HG03060 (cell line): Measurements from ENCODE around the gene GATA5.
"Not testable (repeated sequence)": the region's sequence is repeated elsewhere in the genome, so short reads cannot be mapped to it uniquely, and the experiment has no call there.

Experiments
- ATAC-seq: cut with Tn5 transposase; IDR thresholded peaks from one replicate; pipeline ENCODE4 v1.9.1; 2021; ENCODE audit warnings: low read depth, moderate number of reproducible peaks; ENCODE audit not compliant: unreplicated experiment

The GATA5 gene

GRCh38 chr20:62505337-62506045, 29.7 kb upstream of the GATA5 start:
- no peak for ATAC-seq

DNA sequence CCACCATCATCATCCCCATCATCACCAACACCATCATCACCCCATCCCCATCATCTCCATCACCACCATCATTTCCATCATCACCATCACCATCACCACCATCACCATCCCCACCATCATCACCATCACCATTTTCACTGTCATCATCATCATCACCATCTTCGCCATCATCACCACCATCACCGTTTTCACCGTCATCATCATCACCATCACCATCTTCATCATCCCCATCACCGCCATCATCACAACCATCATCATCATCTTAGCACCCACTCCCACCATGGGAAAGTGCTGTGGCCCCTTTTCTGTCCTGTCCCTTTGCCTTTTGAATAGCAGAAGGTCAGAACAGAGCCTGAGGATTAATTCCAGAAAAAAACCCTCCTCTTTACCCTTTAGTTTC, 28.5 kb upstream of the GATA5 start:
- ATAC-seq: no peak

- no peak for ATAC-seq
These were observed 27.8 kb upstream of the GATA5 start for GRCh38 chr20:62503401-62504178.

DNA sequence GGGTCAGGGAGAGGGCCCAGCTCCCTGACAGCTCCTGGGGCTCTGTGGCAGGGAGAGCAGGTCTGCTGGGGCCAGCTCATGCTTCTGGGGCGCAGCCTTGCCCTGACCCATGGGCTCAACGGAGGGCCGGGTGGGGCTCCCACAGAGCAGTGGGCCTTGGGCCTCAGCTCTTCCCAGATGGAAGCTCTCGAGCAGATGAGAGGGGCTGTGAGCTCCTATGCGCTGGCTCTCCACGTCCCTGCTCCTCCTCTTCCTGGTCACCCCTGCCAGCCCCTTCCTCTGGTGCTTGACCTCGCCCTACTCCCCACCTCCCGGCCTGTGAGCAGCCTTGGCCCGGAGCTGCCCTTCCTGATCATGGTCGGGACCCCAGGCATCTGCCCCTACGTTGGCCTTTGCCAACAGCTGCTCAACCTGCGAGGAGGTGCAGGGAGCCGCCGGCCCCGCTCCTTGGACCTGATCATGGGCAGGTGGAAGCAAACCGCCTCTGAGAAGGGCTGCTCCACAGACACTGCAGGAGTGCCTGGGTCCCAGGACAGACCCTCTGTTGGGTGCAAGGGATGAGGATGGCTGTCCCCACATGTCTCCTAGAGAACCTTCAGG, 26.8 kb upstream of the GATA5 start:
- no peak for ATAC-seq

DNA sequence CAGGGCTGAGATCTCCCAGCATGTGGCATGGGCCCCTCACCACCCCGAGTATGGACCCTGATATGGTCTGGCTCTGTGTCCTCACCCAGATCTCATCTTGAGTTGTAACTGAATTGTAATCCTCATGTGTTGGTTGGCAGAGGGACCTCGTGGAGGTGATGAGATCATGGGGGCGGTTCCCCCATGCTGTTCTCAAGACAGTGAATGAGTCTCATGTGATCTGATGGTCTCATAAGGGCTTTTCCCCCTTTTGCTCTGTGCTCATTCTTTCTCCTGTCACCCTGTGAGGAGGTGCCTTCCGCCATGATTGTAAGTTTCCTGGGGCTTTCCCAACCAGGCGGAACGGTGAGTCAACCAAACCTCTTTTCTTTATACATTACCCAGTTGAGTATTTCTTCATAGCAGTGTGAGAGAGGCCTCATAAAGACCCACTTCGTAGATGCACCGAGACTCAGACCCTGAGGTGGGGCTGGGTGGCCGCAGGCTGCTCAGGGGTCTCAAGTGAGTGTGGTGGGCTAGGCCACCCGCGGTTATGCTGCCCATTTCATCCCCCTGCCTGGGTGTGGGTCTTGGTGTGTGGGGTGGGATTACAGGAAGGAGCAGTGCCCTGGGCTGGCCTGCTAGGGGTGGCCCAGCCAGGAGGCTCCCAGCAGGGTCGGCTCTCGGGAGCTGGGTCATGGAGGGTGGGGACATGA, 26.2 kb upstream of the GATA5 start:
- peak; percentile 66 for ATAC-seq

GRCh38 chr20:62500237-62500864, 24.6 kb upstream of the GATA5 start:
- no peak for ATAC-seq

DNA sequence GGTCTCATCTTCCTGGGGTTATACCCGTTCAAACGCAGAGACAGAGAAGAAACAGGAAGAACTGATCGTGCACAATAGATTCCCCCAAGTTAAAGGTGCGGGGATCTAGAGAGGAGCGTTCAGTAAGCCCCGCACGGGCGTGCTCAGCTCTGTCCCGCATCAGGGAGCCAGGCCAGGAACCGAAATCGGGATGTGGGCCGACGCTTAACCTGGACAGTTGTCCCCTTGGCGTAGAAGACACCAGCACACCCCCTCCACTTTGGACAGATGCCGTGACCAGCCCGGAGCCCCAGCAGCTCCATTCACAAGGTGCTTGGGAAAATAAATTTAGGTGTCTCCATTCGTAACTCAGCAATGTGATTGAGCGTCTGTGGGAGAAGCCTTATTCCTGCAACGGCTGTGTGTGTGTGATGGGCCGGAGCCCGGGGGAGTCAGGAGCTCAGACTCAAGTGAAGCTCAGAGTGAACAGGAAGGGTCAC, 24.0 kb upstream of the GATA5 start:
- no peak for ATAC-seq

DNA sequence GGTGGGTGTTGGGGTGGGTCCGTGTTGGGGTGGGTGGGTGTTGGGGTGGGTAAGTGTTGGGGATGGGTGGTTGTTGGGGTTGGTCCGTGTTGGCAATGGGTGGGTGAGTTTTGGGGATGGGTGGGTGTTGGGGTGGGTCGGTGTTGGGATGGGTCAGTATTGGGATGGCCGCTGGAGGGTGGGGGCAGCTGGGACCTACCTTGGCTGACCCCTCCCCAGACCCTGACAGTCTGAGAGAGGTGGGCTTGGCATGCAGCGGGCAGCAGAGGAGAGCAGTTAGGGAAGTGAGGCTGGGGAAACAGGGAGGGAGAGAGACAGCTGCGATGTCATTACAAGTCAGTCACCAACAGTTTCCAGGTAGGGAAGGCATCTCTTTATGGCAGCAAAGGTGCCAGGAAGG, 23.1 kb upstream of the GATA5 start:
- ATAC-seq: no peak

GRCh38 chr20:62496568-62497218, 20.9 kb upstream of the GATA5 start:
- ATAC-seq: no peak

- ATAC-seq: no peak
These were observed 20.2 kb upstream of the GATA5 start for GRCh38 chr20:62495749-62496567.

DNA sequence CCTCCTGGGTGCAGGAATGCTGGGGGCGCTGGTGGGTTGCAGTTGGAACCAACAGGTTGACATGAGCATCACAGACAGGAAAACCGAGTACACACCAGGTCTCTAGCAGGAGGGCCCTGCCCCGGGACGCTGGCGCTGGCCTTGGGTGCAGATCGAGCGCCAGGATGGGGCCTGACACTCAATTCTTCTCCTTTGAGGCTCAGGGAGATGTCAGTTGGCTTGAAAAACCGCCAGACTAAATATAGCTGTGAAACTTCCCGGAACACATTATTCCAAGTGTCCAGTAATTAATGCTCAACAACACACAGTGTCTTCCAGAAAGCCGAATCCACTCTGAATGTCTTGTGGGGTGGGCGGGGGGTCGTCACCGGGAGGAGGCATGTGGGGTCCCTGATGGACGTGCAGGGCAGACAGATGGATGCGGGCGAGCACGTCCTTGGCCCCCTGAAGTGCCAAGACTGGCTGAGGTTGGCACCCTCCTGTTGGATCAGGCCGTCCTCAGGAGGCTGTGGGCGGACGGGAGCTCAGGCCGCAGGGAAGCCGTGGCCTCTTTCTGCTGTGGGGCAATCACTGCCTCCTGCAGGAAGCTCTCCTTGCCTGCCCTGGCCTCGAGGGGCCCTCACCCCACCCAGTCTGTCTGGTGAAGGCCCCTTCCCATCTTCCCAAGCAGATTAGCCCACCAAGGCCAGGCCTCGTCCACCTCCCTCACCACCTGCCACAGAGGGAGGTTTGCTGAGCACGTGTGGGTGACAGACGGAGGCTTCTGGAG, 19.4 kb upstream of the GATA5 start:
- no peak for ATAC-seq

DNA sequence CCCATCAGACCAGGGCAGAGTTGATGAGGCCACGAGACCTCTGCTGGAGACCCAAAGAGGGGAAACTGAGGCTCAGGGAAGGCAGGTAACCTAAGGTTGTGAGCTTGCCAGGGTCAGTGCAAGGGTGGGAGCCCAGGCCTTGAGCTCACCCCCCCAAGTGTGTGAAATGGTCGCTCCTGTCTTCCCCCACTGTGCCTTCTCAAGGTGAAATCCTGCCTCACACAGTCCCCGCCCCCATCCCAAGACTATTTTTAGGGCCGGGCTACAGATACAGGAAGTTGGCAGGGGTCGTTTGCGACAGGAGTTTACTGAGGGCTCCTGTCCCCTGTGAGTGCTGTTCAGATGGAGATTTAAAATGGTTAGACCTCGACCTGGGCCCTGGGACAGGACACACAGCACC, 18.7 kb upstream of the GATA5 start:
- ATAC-seq: no peak

- no peak for ATAC-seq
These were observed 18.1 kb upstream of the GATA5 start for GRCh38 chr20:62493886-62494285.

DNA sequence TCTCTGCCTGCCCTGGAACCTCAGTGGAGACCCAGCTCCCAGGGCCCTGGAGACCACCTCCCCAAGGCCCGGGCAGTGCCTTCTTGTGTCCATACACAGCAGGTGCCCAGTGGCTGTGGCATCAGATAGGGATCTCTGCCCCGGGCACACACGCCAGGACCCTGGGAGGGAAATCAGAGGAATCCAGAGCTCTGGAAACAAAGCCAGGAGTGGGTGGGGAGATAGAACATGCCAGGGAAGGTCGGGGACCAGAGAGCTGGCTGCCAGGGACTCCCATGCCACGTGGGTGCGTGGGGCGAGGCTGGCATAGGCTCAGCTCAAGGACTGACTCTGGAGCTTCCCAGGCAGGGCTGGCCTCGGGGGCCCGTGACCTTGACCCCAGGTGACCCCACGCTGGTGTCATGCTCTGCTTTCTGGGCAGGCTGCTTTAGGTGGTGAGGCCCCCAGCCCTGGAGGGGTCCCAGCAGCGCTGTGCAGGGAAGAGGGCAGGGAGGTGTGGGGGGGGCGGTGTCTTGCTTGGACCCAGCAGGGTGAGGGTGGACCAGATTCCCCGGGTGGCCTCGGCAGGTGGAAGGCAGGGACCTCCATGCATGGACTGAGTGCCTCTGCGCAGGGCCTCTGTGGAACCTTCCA, 17.6 kb upstream of the GATA5 start:
- no peak for ATAC-seq

- ATAC-seq: no peak
These were observed 16.9 kb upstream of the GATA5 start for GRCh38 chr20:62492711-62493110.

DNA sequence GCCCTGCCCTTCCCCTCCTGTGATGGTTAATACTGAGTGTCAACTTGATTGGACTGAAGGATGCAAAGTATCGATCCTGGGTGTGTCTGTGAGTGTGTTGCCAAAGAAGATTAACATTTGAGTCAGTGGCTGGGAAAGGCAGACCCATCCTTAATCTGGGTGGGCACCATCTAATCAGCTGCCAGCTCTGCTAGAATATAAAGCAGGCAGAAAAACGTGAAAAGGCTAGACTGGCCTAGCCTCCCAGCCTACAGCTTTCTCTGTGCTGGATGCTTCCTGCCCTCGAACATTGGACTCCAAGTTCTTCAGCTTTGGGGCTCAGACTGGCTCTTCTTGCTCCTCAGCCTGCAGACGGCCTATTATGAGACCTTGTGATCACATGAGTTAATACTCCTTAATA, 15.0 kb upstream of the GATA5 start:
- not testable (repeated sequence) for ATAC-seq

DNA sequence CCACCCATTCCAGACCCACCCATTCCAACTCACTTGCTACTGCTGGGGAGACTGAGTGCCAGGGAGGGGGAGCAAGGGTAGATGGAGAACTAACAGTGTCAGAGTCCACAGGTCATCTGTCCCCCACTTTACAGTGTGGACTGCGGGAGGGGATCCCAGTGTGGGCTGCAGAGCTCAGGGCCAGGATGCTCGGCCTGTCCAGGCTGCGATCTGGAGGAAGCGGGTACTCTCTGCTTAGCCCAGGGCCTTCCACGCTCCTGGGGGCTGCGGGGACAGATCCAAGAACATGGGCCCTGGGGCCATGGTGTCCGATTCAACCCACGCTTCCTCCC, 14.1 kb upstream of the GATA5 start:
- no peak for ATAC-seq
